ENCODE data around the gene PAAF1.

The PAAF1 gene

GRCh38 chr11:73883856-73884255 is 7.1 kb downstream of the PAAF1 start:
- Histone ChIP-seq H3K4me1 (ENCODE audit: insufficient read depth, low read length, severe bottlenecking) (no peaks in the 10 kb centered on the region), H3K27me3 (ENCODE audit: insufficient read depth, low read length) (no peaks in the 10 kb centered on the region), H3K9ac (ENCODE audit: low read length) (no peak overlapping the region), H2AFZ (ENCODE audit: low read length) (no peak overlapping the region), H3K9me3 (ENCODE audit: low read length) (no peaks in the 10 kb centered on the region), H3F3A (ENCODE audit: insufficient read depth, low read length) (no peaks in the 10 kb centered on the region), H3K79me2 (ENCODE audit: insufficient read depth, low read length) (no peaks in the 10 kb centered on the region), H3K27ac (ENCODE audit: low read depth, low read length, poor library complexity, severe bottlenecking) (no peak overlapping the region), H4K20me1 (ENCODE audit: insufficient read depth, low read length) (no peaks in the 10 kb centered on the region), H3K4me2 (ENCODE audit: low read length) (no peak overlapping the region), H3K36me3 (ENCODE audit: insufficient read depth, low read length) (peaks cover 17% of the 10 kb centered on the region), H3K9me2 (ENCODE audit: low read depth, low read length) (no peaks in the 10 kb centered on the region), H3K4me3 (ENCODE audit: low read depth, low read length, poor library complexity, severe bottlenecking) (no peak overlapping the region)
- TF ChIP-seq EZH2 (IDR thresholded peaks at IDR 0.05; ENCODE audit: borderline replicate concordance, low read length) (no peak), CTCF (IDR thresholded peaks at IDR 0.05; ENCODE audit: low read length) (no peak)

GRCh38 chr11:73888244-73888643 is 11.4 kb downstream of the PAAF1 start:
- Histone ChIP-seq H3K9me3 (ENCODE audit: low read length) (no peaks in the 10 kb centered on the region), H3K9me2 (ENCODE audit: low read depth, low read length) (no peaks in the 10 kb centered on the region), H4K20me1 (ENCODE audit: insufficient read depth, low read length) (no peaks in the 10 kb centered on the region), H3K4me1 (ENCODE audit: insufficient read depth, low read length, severe bottlenecking) (no peaks in the 10 kb centered on the region), H3K27ac (ENCODE audit: low read depth, low read length, poor library complexity, severe bottlenecking) (no peak overlapping the region), H3K27me3 (ENCODE audit: insufficient read depth, low read length) (no peaks in the 10 kb centered on the region), H2AFZ (ENCODE audit: low read length) (no peak overlapping the region), H3K4me2 (ENCODE audit: low read length) (no peak overlapping the region), H3K36me3 (ENCODE audit: insufficient read depth, low read length) (peaks cover 39% of the 10 kb centered on the region), H3F3A (ENCODE audit: insufficient read depth, low read length) (no peaks in the 10 kb centered on the region), H3K4me3 (ENCODE audit: low read depth, low read length, poor library complexity, severe bottlenecking) (no peak overlapping the region), H3K79me2 (ENCODE audit: insufficient read depth, low read length) (no peaks in the 10 kb centered on the region), H3K9ac (ENCODE audit: low read length) (no peak overlapping the region)
- no peak for TF ChIP-seq CTCF (IDR thresholded peaks at IDR 0.05; ENCODE audit: low read length)
- TF ChIP-seq EZH2 (IDR thresholded peaks at IDR 0.05; ENCODE audit: borderline replicate concordance, low read length): no peak

GRCh38 chr11:73889019-73889418 is 12.2 kb downstream of the PAAF1 start:
- Histone ChIP-seq H3K36me3 (ENCODE audit: insufficient read depth, low read length) (peaks cover 36% of the 10 kb centered on the region), H3K4me2 (ENCODE audit: low read length) (no peak overlapping the region), H3K9me3 (ENCODE audit: low read length) (no peaks in the 10 kb centered on the region), H3K4me1 (ENCODE audit: insufficient read depth, low read length, severe bottlenecking) (no peaks in the 10 kb centered on the region), H4K20me1 (ENCODE audit: insufficient read depth, low read length) (no peaks in the 10 kb centered on the region), H3K4me3 (ENCODE audit: low read depth, low read length, poor library complexity, severe bottlenecking) (no peak overlapping the region), H3K27ac (ENCODE audit: low read depth, low read length, poor library complexity, severe bottlenecking) (no peak overlapping the region), H3K79me2 (ENCODE audit: insufficient read depth, low read length) (no peaks in the 10 kb centered on the region), H3K27me3 (ENCODE audit: insufficient read depth, low read length) (no peaks in the 10 kb centered on the region), H2AFZ (ENCODE audit: low read length) (no peak overlapping the region), H3K9me2 (ENCODE audit: low read depth, low read length) (no peaks in the 10 kb centered on the region), H3F3A (ENCODE audit: insufficient read depth, low read length) (no peaks in the 10 kb centered on the region), H3K9ac (ENCODE audit: low read length) (no peak overlapping the region)
- TF ChIP-seq EZH2 (IDR thresholded peaks at IDR 0.05; ENCODE audit: borderline replicate concordance, low read length) (no peak), CTCF (IDR thresholded peaks at IDR 0.05; ENCODE audit: low read length) (no peak)

Data from OCI-LY1 (cell line).